GM10266 (cell line): ENCODE results near the gene CHAF1B.

Source experiments
- DNase-seq: peaks from one replicate; pipeline ENCODE4 v3.0.0; 2012; ENCODE audit errors: extremely low spot score
- CTCF ChIP-seq: IDR thresholded peaks from 2 replicates; pipeline ENCODE4 v1.5.1; 2012; ENCODE audit warnings: mild to moderate bottlenecking, low read depth; ENCODE audit not compliant: control insufficient read depth, insufficient read depth; ENCODE audit errors: missing control alignments

CHAF1B gene

DNA sequence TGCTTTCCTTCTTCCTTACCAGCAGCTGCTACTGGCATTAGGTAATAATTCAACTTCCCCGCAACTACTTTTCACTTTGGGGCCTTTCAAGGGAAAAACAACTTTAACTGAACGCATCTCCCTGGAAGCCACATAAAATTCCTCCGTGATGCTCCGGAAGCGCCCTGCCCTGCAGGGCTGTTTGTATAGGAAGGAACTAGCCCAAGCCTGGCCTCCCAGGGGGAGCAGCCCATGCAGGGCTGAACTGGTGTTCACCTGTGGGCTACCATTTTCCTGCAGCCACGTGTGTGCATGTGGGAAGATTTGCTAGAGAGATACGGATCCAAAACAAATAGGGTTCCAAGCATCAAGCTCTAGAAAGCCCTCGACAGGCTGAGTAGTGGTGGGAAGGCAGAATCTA lies 80.3 kb downstream of the CHAF1B start:
- no peak for TF ChIP-seq CTCF

DNA sequence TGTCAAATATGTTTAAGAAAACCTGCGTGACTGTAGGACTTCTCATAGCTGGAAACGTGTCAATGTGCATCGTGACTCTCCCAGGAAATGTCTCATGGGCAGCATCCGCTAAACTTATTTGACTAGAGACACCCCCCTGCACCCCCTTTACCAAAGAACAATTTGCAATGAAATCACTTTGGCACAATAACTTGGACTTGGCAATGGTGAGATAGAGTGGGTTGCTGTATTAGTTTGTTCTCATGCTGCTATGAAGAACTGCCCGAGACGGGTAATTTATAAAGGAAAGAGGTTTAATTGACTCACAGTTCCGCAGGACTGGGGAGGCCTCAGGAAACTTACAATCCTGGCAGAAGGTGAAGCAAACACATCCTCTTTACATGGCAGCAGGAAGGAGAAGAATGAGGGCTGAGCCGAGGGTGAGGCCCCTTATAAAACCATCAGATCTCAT lies 80.9 kb downstream of the CHAF1B start:
- DNase-seq = no peak
- TF ChIP-seq CTCF = no peak

More for the DNA sequence above, 80.3 kb downstream of the CHAF1B start:
- DNase-seq = no peak
